Measurements from ENCODE around the gene MARCHF7. TPM values are rescaled to one million over a fixed set of nuclear protein-coding genes. Genes with fewer than 3 reads are reported as not detected.

Gene MARCHF7
- total and polyA plus RNA-seq, 2 of the 13 experiments (the other 11 are each of a cell fraction or from before 2014, with no cell fraction given) = 32.8 to 88.5 TPM

DNA sequence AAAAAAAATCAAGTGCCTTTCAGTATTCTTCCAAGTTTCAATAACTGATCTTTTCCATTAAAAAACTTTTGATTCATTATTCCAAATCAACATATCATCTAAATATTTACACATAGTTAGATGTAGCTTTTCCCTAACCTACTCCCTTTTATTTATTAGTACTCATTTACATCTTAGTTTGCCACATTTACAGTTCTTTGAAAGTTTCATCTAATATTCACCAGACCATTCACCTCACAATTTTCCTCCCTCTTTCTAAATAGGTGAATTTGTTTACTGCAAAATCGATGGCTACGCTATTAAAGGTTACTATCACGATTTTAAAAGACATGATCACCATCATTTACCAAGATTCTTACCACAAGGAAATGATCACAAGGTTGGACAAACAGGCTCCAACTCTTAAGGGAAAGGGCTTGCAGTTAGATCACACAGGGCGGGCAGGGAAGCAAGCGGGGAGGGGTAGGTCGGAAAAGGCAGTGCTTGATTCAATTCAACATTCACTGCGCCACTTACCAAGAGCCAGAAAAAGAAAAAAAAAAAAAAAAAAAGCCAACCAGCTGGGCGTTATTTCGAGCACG lies 654 bp upstream of the MARCHF7 start:
- CTCF ChIA-PET (ENCODE audit: low intra/inter-chr PET ratio, low total read pairs) = interaction anchor here (1.0 kb wide), 1 partner anchor 155 kb away, joined by 3 read pairs; no protein-coding TSS in a partner anchor
- intact Hi-C loops (cut with micrococcal nuclease; ENCODE audit: unreplicated experiment) = loop anchor here (1.0 to 10.0 kb wide), 6 partner anchors 86 to 425 kb away; partner anchors contain the start of genes BAZ2B, CD302 and WDSUB1
- H3K79me2 ChIP-seq (ENCODE audit: insufficient read depth, low read length) = peaks cover 43% of the 10 kb centered on the region

More for the DNA sequence above, 654 bp upstream of the MARCHF7 start:
- Histone ChIP-seq H3K9me3 (ENCODE audit: low read length) (no peaks in the 10 kb centered on the region), H3K9ac (ENCODE audit: insufficient read depth, low read depth, low read length) (peak overlapping the region; percentile 96), H3K36me3 (replicated peaks in 1 of 2; ENCODE audit: control insufficient read depth in 1 of 2, insufficient read depth in 2 of 2, low read length in 2 of 2) (peaks cover 4 to 15% of the 10 kb centered on the region in 2 experiments; a peak in 4 of 5 replicates), H3K27me3 (ENCODE audit: control insufficient read depth in 1 of 2, insufficient read depth in 2 of 2, low read length in 2 of 2) (no peaks in the 10 kb centered on the region; a peak in 1 of 5 replicates), H3K27ac (ENCODE audit: extremely low read length, insufficient read depth, low read length) (peak overlapping the region; percentile 94), H2AFZ (ENCODE audit: low read length) (peak overlapping the region; percentile 97), H4K20me1 (ENCODE audit: insufficient read depth, low read length) (peaks cover 38% of the 10 kb centered on the region), H3K4me3 (replicated peaks in 1 of 3; ENCODE audit: insufficient read depth in 1 of 3, low read depth in 2 of 3, low read length in 3 of 3) (peak overlapping the region; percentile 87 to 99 (median 99)), H3K4me2 (ENCODE audit: low read depth, low read length) (peak overlapping the region; percentile 69), H3K4me1 (ENCODE audit: insufficient read depth, low read length) (peaks cover 30% of the 10 kb centered on the region)
- WGBS (ENCODE audit: low lambda C conversion rate) = under 1% methylated on average over 10 of the region's 10 CpGs
- TSS peak; percentile 75 for BruUV-seq (replicated peaks)
- 0 out of 2 replicates have a peak, but pooled peaks have one; percentile 38 for TF ChIP-seq FUBP1 (CRISPR knock-in tag; IDR thresholded peaks at IDR 0.05; ENCODE audit: borderline replicate concordance)
- 0 out of 2 replicates have a peak, but pooled peaks have one; percentile 13 for TF ChIP-seq RARA (CRISPR knock-in tag; IDR thresholded peaks at IDR 0.05)
- TF ChIP-seq BRCA1 (CRISPR knock-in tag; IDR thresholded peaks at IDR 0.05) = peak; percentile 8; the same call in 1 of the 2 replicates
- TF ChIP-seq NR2F1 (CRISPR knock-in tag; IDR thresholded peaks at IDR 0.05) = no peak
- TF ChIP-seq, protein P1, sequence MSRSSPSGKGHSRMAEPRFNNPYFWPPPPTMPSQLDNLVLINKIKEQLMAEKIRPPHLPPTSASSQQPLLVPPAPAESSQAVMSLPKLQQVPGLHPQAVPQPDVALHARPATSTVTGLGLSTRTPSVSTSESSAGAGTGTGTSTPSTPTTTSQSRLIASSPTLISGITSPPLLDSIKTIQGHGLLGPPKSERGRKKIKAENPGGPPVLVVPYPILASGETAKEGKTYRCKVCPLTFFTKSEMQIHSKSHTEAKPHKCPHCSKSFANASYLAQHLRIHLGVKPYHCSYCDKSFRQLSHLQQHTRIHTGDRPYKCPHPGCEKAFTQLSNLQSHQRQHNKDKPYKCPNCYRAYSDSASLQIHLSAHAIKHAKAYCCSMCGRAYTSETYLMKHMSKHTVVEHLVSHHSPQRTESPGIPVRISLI (CRISPR knock-in tag; IDR thresholded peaks at IDR 0.05; ENCODE audit: borderline replicate concordance) = peak; percentile 83
- TF ChIP-seq TEF (CRISPR knock-in tag; IDR thresholded peaks at IDR 0.05) = 0 out of 2 replicates have a peak, but pooled peaks have one; percentile 32
- TF ChIP-seq TEAD3 (CRISPR knock-in tag; optimal IDR thresholded peaks at IDR 0.05; ENCODE audit: borderline replicate concordance) = no peak
- ATAC-seq (no peak), FAIRE-seq (peak; percentile 42), DNase-seq (ENCODE audit: low spot score) (no peak)
- POLR2A ChIA-PET = interaction anchor here (0.6 to 1.9 kb wide), 29 partner anchors 8 to 743 kb away, joined by 3 to 66 read pairs (median 4); partner anchors contain the start of genes BAZ2B, CD302, TANC1 and WDSUB1
- in situ Hi-C loops (cut with HindIII; ENCODE audit: extremely low pct_ligation_motif_present, low pct_unique_long_range_greater_than_20kb) = no loop called here
